Right atrium auricular region (tissue), 2 donors: Measurements from ENCODE around the gene DYNLL1. TPM values are rescaled to one million over a fixed set of nuclear protein-coding genes. Genes with fewer than 3 reads are reported as not detected.
A peak's percentile ranks its signal among the peaks of the same experiment; 100 is the strongest.
"Not testable (repeated sequence)": the region's sequence is repeated elsewhere in the genome, so short reads cannot be mapped to it uniquely, and the experiment has no call there.

Experiments used
- DNase-seq: peaks from one replicate; pipeline ENCODE4 v3.0.0-alpha.2; 2019; ENCODE audit warnings: low spot score
- H3K27ac ChIP-seq, 2 donors: fragments of 200-600 bp; sonication (generic); 1 replicate in 1 of 2; 2 replicates in 1 of 2; pipeline ENCODE4 v1.5.1; 2016 to 2019
- H3K27me3 ChIP-seq, 2 donors: fragments of 200-600 bp; sonication (generic); one replicate each; pipeline versions ENCODE4 v1.5.1 to v1.6.0; 2017 to 2019
- H3K36me3 ChIP-seq: fragments of 200-600 bp; sonication (generic); one replicate; pipeline ENCODE4 v1.5.1; 2016
- H3K4me1 ChIP-seq, 2 donors: fragments of 200-600 bp; sonication (generic); one replicate each; pipeline versions ENCODE4 v1.5.1 to v1.6.0; 2017 to 2019
- H3K4me3 ChIP-seq, 2 donors: fragments of 200-600 bp; sonication (generic); 1 replicate in 1 of 2; 2 replicates in 1 of 2; pipeline ENCODE4 v1.5.1; 2017 to 2019; ENCODE audit warnings: mild to moderate bottlenecking in 1 of 2, moderate library complexity in 1 of 2
- H3K9me3 ChIP-seq, 2 donors: fragments of 200-600 bp; sonication (generic); one replicate each; pipeline ENCODE4 v1.5.1; 2019
- total RNA-seq, 2 donors: library from RNA; depleted of rRNA; stranded (reverse); fragments of >200 nt; gene quantifications; one replicate each; pipeline ENCODE4 v1.1.0, GENCODE V29; 2016
- TF ChIP-seq, protein P1 (sequence below), 2 donors: fragments of 200-600 bp; sonication (generic); IDR thresholded peaks; one replicate each; pipeline ENCODE4 v1.5.1; 2019; ENCODE audit warnings: antibody characterized with exemption in 2 of 2

The DYNLL1 gene
- 100 to 1,000 TPM; 168 to 178 TPM for total RNA-seq

DNA sequence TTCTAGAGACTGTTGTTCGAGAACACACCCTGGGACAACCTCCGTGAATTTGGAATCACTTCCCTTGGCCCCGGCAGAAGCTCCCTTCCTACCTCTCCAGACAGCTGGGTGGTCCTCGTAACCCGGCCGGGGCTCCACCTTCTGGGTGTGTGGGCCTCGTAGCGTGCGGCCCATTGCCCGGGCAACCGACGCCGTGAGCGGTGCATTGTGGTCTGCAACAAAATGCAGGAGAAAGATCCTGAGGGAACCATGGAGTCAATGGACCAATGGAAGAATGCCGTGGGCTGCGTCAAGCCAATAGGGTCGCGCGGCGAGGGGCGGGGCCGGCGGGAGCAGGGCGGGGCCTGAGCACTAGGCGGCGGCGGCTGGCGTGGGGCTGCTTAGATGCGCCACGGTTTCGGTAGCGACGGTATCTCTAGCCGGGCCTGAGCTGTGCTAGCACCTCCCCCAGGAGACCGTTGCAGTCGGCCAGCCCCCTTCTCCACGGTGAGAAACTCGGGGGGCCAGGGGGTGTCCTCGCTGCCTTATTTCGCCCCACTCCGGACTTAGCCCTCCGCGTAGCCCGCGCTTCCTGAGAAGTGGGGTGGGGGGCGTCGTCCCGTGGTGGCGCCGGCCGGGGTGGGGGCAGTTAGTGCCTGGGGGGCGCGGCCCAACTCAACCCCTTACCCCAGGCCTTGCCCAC is at the start of gene DYNLL1:
Gene DYNLL1, plus strand, starts transcription at position 383 of the 682 bp plus-strand sequence. CDS start 309 bp downstream, outside the sequence.
- peak within 1 kb of the TSS; percentile 82 to 89 for H3K27ac ChIP-seq
- H3K36me3 ChIP-seq, result peaks cover 26% of the 10 kb centered on the region
- no peaks in the 10 kb centered on the region for H3K27me3 ChIP-seq
- peak within 1 kb of the TSS; percentile 85 to 93 for H3K4me3 ChIP-seq
- H3K9me3 ChIP-seq, result no peaks in the 10 kb centered on the region
- TF ChIP-seq, protein P1, sequence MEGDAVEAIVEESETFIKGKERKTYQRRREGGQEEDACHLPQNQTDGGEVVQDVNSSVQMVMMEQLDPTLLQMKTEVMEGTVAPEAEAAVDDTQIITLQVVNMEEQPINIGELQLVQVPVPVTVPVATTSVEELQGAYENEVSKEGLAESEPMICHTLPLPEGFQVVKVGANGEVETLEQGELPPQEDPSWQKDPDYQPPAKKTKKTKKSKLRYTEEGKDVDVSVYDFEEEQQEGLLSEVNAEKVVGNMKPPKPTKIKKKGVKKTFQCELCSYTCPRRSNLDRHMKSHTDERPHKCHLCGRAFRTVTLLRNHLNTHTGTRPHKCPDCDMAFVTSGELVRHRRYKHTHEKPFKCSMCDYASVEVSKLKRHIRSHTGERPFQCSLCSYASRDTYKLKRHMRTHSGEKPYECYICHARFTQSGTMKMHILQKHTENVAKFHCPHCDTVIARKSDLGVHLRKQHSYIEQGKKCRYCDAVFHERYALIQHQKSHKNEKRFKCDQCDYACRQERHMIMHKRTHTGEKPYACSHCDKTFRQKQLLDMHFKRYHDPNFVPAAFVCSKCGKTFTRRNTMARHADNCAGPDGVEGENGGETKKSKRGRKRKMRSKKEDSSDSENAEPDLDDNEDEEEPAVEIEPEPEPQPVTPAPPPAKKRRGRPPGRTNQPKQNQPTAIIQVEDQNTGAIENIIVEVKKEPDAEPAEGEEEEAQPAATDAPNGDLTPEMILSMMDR (IDR thresholded peaks at IDR 0.05), result no peak
- peak; percentile 96 for DNase-seq
- peaks cover 0 to 26% of the 10 kb centered on the region in 2 donors for H3K4me1 ChIP-seq

DNA sequence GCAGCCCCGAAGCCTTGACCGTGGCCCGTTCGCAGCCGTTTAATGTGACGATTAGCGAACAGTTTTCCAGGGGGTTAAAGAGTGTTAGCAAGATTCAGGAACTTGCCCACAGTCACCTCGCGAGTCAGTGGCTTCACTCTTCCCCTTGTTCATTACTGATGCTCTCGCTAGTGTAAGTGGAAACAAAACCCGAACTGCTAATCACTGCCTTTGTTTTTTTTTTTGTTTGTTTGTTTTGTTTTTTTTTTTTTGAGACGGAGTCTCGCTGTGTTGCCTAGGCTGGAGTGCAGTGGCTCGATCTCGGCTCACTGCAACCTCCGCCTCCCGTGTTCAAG is 49.1 kb upstream of the DYNLL1 start:
- peak overlapping the region; percentile 81 to 88 for H3K27ac ChIP-seq
- H3K36me3 ChIP-seq, result peaks cover 28% of the 10 kb centered on the region
- peaks cover 0 to 25% of the 10 kb centered on the region in 2 donors for H3K4me1 ChIP-seq
- H3K27me3 ChIP-seq, DNase-seq, H3K9me3 ChIP-seq: not testable (repeated sequence)
- H3K4me3 ChIP-seq, result peak overlapping the region; percentile 84 to 98

DNA sequence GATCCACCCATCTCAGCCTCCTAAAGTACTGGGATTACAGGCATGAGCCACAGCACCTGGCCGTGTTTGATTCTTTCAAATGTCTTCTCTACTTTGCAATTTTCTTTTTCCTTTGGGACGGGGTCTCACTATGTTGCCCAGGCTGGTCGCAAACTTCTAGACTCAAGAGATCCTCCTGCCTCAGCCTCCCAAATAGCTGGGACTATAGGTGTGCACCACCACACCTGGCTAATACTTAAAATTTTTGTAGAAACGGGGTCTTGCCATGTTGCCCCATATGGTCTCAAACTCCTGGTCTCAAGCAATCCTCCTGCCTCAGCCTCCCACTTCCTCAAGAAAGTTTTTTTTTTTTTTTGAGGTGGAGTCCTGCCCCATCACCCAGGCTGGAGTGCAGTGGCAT is 47.9 kb upstream of the DYNLL1 start:
- no peak for DNase-seq
- no peaks in the 10 kb centered on the region for H3K9me3 ChIP-seq
- TF ChIP-seq, protein P1 (IDR thresholded peaks at IDR 0.05), result no peak
- peaks cover 18% of the 10 kb centered on the region for H3K36me3 ChIP-seq
- no peaks in the 10 kb centered on the region for H3K27me3 ChIP-seq
- H3K4me1 ChIP-seq, result peaks cover 0 to 25% of the 10 kb centered on the region in 2 donors
- no peak overlapping the region for H3K4me3 ChIP-seq
- H3K27ac ChIP-seq, result no peak overlapping the region

DNA sequence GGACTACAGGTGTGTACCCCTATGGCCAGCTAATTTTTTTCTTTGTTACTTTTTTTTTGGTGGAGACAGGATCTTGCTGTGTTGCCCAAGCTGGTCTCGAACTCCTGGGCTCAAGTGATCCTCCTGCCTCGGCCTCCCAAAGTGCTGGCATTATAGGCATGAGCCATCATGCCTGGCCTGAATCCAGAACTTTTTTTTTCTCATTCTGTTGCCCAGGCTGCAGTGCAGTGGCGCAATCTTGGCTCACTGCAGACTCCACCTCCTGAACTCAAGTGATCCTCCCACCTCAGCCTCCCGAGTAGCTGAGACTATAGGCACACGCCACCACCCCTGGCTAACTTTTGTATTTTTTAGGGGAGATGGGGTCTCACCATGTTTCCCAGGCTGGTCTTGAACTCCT is 43.4 kb upstream of the DYNLL1 start:
- not testable (repeated sequence) for H3K27me3 ChIP-seq, H3K4me3 ChIP-seq, H3K27ac ChIP-seq, DNase-seq, H3K9me3 ChIP-seq, H3K4me1 ChIP-seq
- H3K36me3 ChIP-seq, result peaks cover 17% of the 10 kb centered on the region

DNA sequence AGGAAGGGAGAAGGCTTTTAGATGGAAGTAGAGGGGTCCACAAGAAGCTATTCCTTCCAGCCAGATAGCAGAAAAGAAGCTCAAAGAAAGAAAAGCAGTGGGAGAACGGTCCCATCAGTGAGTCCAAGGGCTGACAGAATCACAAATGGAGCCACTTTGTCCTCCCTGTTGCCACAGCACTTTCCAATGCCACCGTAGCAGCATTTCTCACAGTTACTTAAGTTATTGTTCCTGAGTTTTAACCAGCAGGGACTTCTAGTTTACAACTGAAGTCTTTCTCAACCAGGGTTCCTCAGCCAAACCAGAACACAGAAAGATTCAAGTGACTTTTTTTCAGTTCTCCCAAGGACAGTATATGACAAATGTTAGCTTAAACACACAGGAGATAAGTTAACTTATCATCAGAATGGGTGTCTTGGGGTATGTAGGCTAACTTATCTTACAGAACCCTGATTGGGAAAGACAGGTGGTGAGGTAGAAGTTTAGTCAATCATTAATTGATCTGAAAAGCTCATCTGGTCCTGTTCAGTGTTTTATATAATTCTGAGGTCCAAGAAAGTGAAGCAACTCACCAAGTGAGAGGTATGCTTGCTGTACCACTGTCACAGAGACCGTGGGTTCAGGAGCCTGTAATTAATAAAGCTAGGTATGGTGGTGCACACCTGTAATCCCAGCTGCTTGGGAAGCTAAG is 42.7 kb upstream of the DYNLL1 start:
- TF ChIP-seq, protein P1 (IDR thresholded peaks at IDR 0.05), result no peak
- no peak for DNase-seq
- Histone ChIP-seq H3K4me3 (no peak overlapping the region), H3K36me3 (peaks cover 23% of the 10 kb centered on the region), H3K4me1 (no peaks in the 10 kb centered on the region), H3K27ac (no peak overlapping the region), H3K27me3 (no peaks in the 10 kb centered on the region), H3K9me3 (no peaks in the 10 kb centered on the region)

DNA sequence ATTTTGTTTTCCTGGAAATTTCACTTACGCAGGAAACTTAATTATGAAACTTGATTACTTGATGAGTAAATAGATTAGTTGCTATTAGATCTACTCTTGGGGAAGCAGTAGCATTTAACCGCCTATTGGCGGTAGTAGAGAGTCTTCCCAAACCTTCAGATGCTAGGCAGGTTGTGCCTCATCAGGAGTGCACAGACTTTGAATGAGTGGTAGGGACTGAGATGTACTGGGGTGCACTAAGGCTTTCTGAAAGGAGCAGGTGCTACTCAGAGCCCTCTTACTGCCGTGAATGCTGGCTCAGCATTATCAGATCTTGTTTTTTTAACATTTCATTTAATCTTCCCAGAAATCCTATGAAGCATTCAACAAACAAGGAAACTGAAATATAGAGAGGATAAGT is 41.9 kb upstream of the DYNLL1 start:
- peaks cover 31% of the 10 kb centered on the region for H3K36me3 ChIP-seq
- no peak overlapping the region for H3K27ac ChIP-seq
- no peaks in the 10 kb centered on the region for H3K9me3 ChIP-seq
- H3K4me3 ChIP-seq, result no peak overlapping the region
- no peak for DNase-seq
- no peaks in the 10 kb centered on the region for H3K27me3 ChIP-seq
- H3K4me1 ChIP-seq, result no peaks in the 10 kb centered on the region
- TF ChIP-seq, protein P1 (IDR thresholded peaks at IDR 0.05), result peak in 1 of 2 donors; percentile 60
